ENCODE results near the gene TIGD6. TPM values are rescaled to one million over a fixed set of nuclear protein-coding genes. Genes with fewer than 3 reads are reported as not detected.

The TIGD6 gene
- total and polyA plus RNA-seq, 2 of the 4 experiments (the other 2 are of a cell fraction), result 5.8 to 6.6 TPM

GRCh38 chr5:150007050-150007449 is 6.6 kb upstream of the TIGD6 start:
- Histone ChIP-seq H4K91ac (ENCODE audit: insufficient read depth, low read depth, low read length) (no peak overlapping the region), H3K79me1 (ENCODE audit: low read depth in 1 of 2, low read length in 2 of 2) (peaks cover 30 to 72% of the 10 kb centered on the region in 2 experiments), H3K14ac (replicated peaks; ENCODE audit: low read depth, low read length) (no peak overlapping the region), H2AK9ac (replicated peaks; ENCODE audit: low read depth, low read length, poor library complexity) (no peak overlapping the region), H2BK120ac (ENCODE audit: low read depth, low read length) (no peak overlapping the region), H4K5ac (ENCODE audit: low read depth, low read length) (no peak overlapping the region), H3K4me3 (ENCODE audit: insufficient read depth, low read depth, low read length) (no peak overlapping the region), H2BK15ac (ENCODE audit: low read depth, low read length) (no peak overlapping the region), H2BK5ac (ENCODE audit: low read depth, low read length, poor library complexity, severe bottlenecking) (no peak overlapping the region), H3K56ac (ENCODE audit: extremely low read depth, insufficient read depth, low read length) (no peak overlapping the region), H3K4me2 (ENCODE audit: low read depth, low read length) (no peak overlapping the region), H3K27me3 (ENCODE audit: control insufficient read depth, insufficient read depth, low read length) (no peaks in the 10 kb centered on the region), H3K9ac (ENCODE audit: low read depth, low read length) (no peak overlapping the region), H3K4ac (ENCODE audit: low read depth, low read length) (no peak overlapping the region), H2BK20ac (ENCODE audit: low read depth, low read length) (no peak overlapping the region), H3K27ac (ENCODE audit: insufficient read depth, low read length) (no peak overlapping the region), H4K8ac (ENCODE audit: low read depth in 2 of 2, low read length in 2 of 2) (no peak overlapping the region), H2AFZ (replicated peaks; ENCODE audit: low read length, poor library complexity) (no peak overlapping the region), H3K9me1 (ENCODE audit: insufficient read depth, low read length) (peaks cover 7% of the 10 kb centered on the region; the same call in 1 of the 2 replicates), H4K20me1 (ENCODE audit: insufficient read depth, low read length) (peaks cover 24% of the 10 kb centered on the region; the same call in 1 of the 2 replicates), H3K4me1 (ENCODE audit: control insufficient read depth, insufficient read depth, low read length) (no peaks in the 10 kb centered on the region), H3K9me3 (ENCODE audit: control insufficient read depth, insufficient read depth, low read length) (no peaks in the 10 kb centered on the region), H3K23ac (ENCODE audit: low read depth, low read length) (no peak overlapping the region), H3K18ac (ENCODE audit: low read depth, low read length) (no peak overlapping the region), H2AK5ac (ENCODE audit: low read depth, low read length) (no peak overlapping the region), H3K36me3 (ENCODE audit: control insufficient read depth, insufficient read depth, low read length) (peaks cover 31% of the 10 kb centered on the region)
- ChIA-PET CTCF (no interaction called here), POLR2A (ENCODE audit: unreplicated experiment) (no interaction called here)
- ATAC-seq (ENCODE audit: low read depth) (no peak), DNase-seq (no peak)
- dilution Hi-C loops (cut with HindIII; ENCODE audit: low sequenced_read_pairs, unreplicated experiment) (no loop called here), in situ Hi-C loops (cut with MboI; ENCODE audit: low sequenced_read_pairs) (loop anchor here (10.0 kb wide), 1 partner anchor 208 kb away; no protein-coding TSS in a partner anchor), intact Hi-C loops (cut with micrococcal nuclease) (loop anchor here (10.0 kb wide), 2 partner anchors 348 to 428 kb away; partner anchors contain the start of gene TCOF1)
- no TSS peak for BruUV-seq (replicated peaks)
- TF ChIP-seq CEBPB (IDR thresholded peaks at IDR 0.05; ENCODE audit: low read depth, low read length) (no peak), MAFK (IDR thresholded peaks at IDR 0.05; ENCODE audit: low read depth, low read length) (peak; percentile 70)
